GM12878 (cell line): ENCODE measurements around the gene SSH2. TPM values are rescaled to one million over a fixed set of nuclear protein-coding genes. Genes with fewer than 3 reads are reported as not detected.

ENCODE experiments used
- BACH1 ChIP-seq: fragments of 450-650 bp; IDR thresholded peaks from 2 replicates; pipeline ENCODE4 v1.6.1; 2017; ENCODE audit warnings: mild to moderate bottlenecking, borderline replicate concordance
- BHLHE40 ChIP-seq, 2 experiments: fragments of 450-650 bp in 1 of 2; IDR thresholded peaks; 2 replicates each; pipeline ENCODE4 v1.6.1; 2011 to 2017; ENCODE audit warnings: low read depth in 2 of 2, borderline replicate concordance in 1 of 2, improper control_type of control experiment in 1 of 2, low read length in 1 of 2, mild to moderate bottlenecking in 1 of 2
- CHD1 ChIP-seq: IDR thresholded peaks from 2 replicates; pipeline ENCODE4 v1.6.1; 2012; ENCODE audit warnings: low read depth, low read length, improper control_type of control experiment
- ETV6 ChIP-seq, 2 experiments: fragments of 450-650 bp in 1 of 2; IDR thresholded peaks in 1 of 2; conservative IDR thresholded peaks in 1 of 2; 2 replicates each; pipeline ENCODE4 v1.6.1; 2014; ENCODE audit warnings: antibody characterized with exemption in 1 of 2, borderline replicate concordance in 1 of 2, low read depth in 1 of 2, mild to moderate bottlenecking in 1 of 2, moderate library complexity in 1 of 2
- IKZF1 ChIP-seq: fragments of 450-650 bp; conservative IDR thresholded peaks from 2 replicates; pipeline ENCODE4 v1.6.1; 2017; ENCODE audit warnings: antibody characterized with exemption, mild to moderate bottlenecking
- IKZF2 ChIP-seq, 2 experiments: fragments of 450-650 bp; IDR thresholded peaks; 2 replicates each; pipeline ENCODE4 v1.6.1; 2017; ENCODE audit warnings: mild to moderate bottlenecking in 2 of 2, moderate library complexity in 2 of 2
- MEF2B ChIP-seq: fragments of 450-650 bp; IDR thresholded peaks from 2 replicates; pipeline ENCODE4 v1.6.1; 2018; ENCODE audit warnings: mild to moderate bottlenecking, moderate library complexity; ENCODE audit not compliant: partially characterized antibody, poor library complexity, severe bottlenecking
- MTA2 ChIP-seq: fragments of 450-650 bp; IDR thresholded peaks from 2 replicates; pipeline ENCODE4 v1.6.1; 2016; ENCODE audit warnings: low read depth, mild to moderate bottlenecking, moderate library complexity
- PAX5 ChIP-seq: IDR thresholded peaks from 2 replicates; pipeline ENCODE4 v1.6.1; 2011; ENCODE audit warnings: low read depth, low read length, borderline replicate concordance
- RAD21 ChIP-seq: IDR thresholded peaks from 2 replicates; pipeline ENCODE4 v1.6.1; 2011; ENCODE audit warnings: mild to moderate bottlenecking, low read depth, low read length, moderate library complexity; ENCODE audit not compliant: insufficient read depth
- REST ChIP-seq: IDR thresholded peaks from 2 replicates; pipeline ENCODE4 v1.6.1; 2012; ENCODE audit warnings: mild to moderate bottlenecking, low read depth, low read length
- RUNX3 ChIP-seq: IDR thresholded peaks from 2 replicates; pipeline ENCODE4 v1.6.1; 2012; ENCODE audit warnings: low read length, inconsistent platforms
- SMARCA5 ChIP-seq: fragments of 450-650 bp; IDR thresholded peaks from 2 replicates; pipeline ENCODE4 v1.6.1; 2017; ENCODE audit warnings: mild to moderate bottlenecking
- SRF ChIP-seq, 2 experiments: IDR thresholded peaks; 2 replicates each; pipeline ENCODE4 v1.6.1; 2011; ENCODE audit warnings: low read depth in 2 of 2, low read length in 2 of 2, mild to moderate bottlenecking in 1 of 2, moderate library complexity in 1 of 2
- STAT1 ChIP-seq: fragments of 450-650 bp; conservative IDR thresholded peaks from 2 replicates; pipeline ENCODE4 v1.6.1; 2014; ENCODE audit warnings: antibody characterized with exemption, mild to moderate bottlenecking
- TARDBP ChIP-seq: IDR thresholded peaks from 2 replicates; pipeline ENCODE4 v1.6.1; 2016; ENCODE audit warnings: borderline replicate concordance
- ZNF24 ChIP-seq: fragments of 450-650 bp; IDR thresholded peaks from 2 replicates; pipeline ENCODE4 v1.6.1; 2017; ENCODE audit warnings: antibody characterized with exemption, mild to moderate bottlenecking
- ZNF687 ChIP-seq: fragments of 450-650 bp; IDR thresholded peaks from 2 replicates; pipeline ENCODE4 v1.6.1; 2017; ENCODE audit warnings: mild to moderate bottlenecking, moderate library complexity
- ZZZ3 ChIP-seq: IDR thresholded peaks from 2 replicates; pipeline ENCODE4 v1.6.1; 2011; ENCODE audit warnings: low read depth; ENCODE audit not compliant: control insufficient read depth, insufficient read length
- polyA plus RNA-seq, 11 experiments: library from polyadenylated mRNA; depleted of rRNA in 4 of 11; unstranded in 6 of 11; stranded (reverse) in 5 of 11; fragments of >200 nt; fragmentation: Nextera tagmentation in 4 of 11; fragmentation: Illumina TruSeq in 1 of 11; extraction: Ambion mirVana in 4 of 11; extraction: Trizol in 1 of 11; gene quantifications; 1 replicate in 1 of 11; 2 replicates in 10 of 11; pipeline versions ENCODE4 v1.2.1 to v1.2.3, GENCODE V29; 2011 to 2016; ENCODE audit warnings: inconsistent platforms in 2 of 11, missing spikeins in 2 of 11, low read depth in 1 of 11
- total RNA-seq, 4 experiments: library from RNA; depleted of rRNA in 3 of 4; stranded (reverse); fragments of >200 nt in 3 of 4; fragmentation: Illumina TruSeq in 1 of 4; extraction: Trizol in 1 of 4; gene quantifications; 2 replicates each; pipeline versions ENCODE4 v1.2.1 to v1.2.3, GENCODE V29; 2013 to 2021
- TF ChIP-seq, protein P1 (sequence below): fragments of 450-650 bp; IDR thresholded peaks from 2 replicates; pipeline ENCODE4 v1.6.1; 2017; ENCODE audit warnings: mild to moderate bottlenecking, low read depth, inconsistent platforms; ENCODE audit not compliant: poor library complexity, severe bottlenecking

The SSH2 gene
- total and polyA plus RNA-seq, 10 of the 15 experiments (the other 5 are each of a cell fraction or from before 2014, with no cell fraction given), result 9.3 to 65.9 (median 34.0) TPM

- TF ChIP-seq ZNF687 (peak; percentile 64; the same call in 1 of the 2 replicates), IKZF2 (IDR thresholded peaks at IDR 0.05) (peak; percentile 66 to 87; a peak in 3 of 4 replicates), ZNF24 (no peak), ETV6 (conservative IDR thresholded peaks at IDR 0.05 in 1 of 2, IDR thresholded peaks at IDR 0.05 in 1 of 2; ENCODE audit: borderline replicate concordance in 1 of 2, low read depth in 1 of 2) (0 out of 4 replicates have a peak, but pooled peaks of 1 of the 2 experiments have one; percentile 37), IKZF1 (peak; percentile 64), REST (no peak), ZZZ3 (no peak), PAX5 (0 out of 2 replicates have a peak, but pooled peaks have one; percentile 16), STAT1 (no peak), RUNX3 (peak; percentile 93), SRF (IDR thresholded peaks at IDR 0.05; ENCODE audit: low read depth in 2 of 2, low read length in 2 of 2) (peak; percentile 79 to 97), BACH1 (peak; percentile 34; the same call in 1 of the 2 replicates), CHD1 (no peak), RAD21 (peak; percentile 24; the same call in 1 of the 2 replicates), MEF2B (peak; percentile 52), BHLHE40 (IDR thresholded peaks at IDR 0.05; ENCODE audit: borderline replicate concordance in 1 of 2, low read depth in 2 of 2, low read length in 1 of 2) (peak; percentile 75 to 79), TARDBP (no peak), SMARCA5 (peak; percentile 19; the same call in 1 of the 2 replicates), MTA2 (peak; percentile 63)
- TF ChIP-seq, protein P1, sequence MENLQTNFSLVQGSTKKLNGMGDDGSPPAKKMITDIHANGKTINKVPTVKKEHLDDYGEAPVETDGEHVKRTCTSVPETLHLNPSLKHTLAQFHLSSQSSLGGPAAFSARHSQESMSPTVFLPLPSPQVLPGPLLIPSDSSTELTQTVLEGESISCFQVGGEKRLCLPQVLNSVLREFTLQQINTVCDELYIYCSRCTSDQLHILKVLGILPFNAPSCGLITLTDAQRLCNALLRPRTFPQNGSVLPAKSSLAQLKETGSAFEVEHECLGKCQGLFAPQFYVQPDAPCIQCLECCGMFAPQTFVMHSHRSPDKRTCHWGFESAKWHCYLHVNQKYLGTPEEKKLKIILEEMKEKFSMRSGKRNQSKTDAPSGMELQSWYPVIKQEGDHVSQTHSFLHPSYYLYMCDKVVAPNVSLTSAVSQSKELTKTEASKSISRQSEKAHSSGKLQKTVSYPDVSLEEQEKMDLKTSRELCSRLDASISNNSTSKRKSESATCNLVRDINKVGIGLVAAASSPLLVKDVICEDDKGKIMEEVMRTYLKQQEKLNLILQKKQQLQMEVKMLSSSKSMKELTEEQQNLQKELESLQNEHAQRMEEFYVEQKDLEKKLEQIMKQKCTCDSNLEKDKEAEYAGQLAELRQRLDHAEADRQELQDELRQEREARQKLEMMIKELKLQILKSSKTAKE, result peak; percentile 45
Measured at GRCh38 chr17:29723278-29724047, 206.6 kb downstream of the SSH2 start (continued).
